ENCODE results near the gene TM2D1. TPM values are rescaled to one million over a fixed set of nuclear protein-coding genes. Genes with fewer than 3 reads are reported as not detected.
"Not testable (repeated sequence)": the region's sequence is repeated elsewhere in the genome, so short reads cannot be mapped to it uniquely, and the experiment has no call there.

TM2D1 gene
- total RNA-seq, 1 donor from 2014 or later, result 48.6 TPM

DNA sequence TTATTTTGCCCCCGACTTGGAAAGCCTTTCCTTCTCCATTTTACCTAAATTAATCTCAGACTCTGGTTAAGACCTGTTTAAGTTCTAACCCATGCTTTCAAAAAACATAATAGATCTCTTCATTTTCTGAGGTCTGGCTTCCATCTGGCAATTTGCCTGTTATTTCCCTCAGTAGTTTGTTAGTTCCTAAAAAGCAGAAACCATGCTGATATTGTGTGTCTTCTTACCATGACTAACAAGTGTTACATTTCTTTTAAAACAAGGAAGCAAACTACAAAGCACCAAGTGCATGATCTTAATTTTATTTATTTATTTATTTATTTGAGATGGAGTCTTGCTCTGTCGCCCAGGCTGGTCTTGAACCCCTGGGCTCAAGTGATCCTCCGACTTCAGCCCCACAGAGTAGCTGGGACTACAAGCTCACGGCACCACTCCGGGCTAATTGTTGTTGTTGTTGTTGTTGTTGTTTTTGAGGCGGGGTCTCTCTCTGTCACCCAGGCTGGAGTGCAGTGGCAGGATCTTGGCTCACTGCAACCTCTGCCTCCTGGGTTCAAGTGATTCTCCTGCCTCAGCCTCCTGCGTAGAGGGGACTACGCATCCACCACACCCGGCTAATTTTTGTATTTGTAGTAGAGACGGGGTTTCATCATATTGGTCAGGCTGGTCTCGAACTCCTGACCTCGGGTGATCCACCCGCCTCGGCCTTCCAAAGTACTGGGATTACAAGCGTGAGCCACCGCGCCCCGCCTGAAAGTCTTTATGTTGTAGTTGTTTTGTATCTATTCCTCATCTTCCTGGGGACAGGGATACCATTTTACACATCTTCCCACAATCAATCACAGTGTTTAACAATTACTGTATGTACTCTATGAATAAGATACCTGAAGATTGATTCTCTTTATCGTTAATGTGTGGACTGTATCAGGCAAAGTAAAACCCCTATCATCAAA, 16.1 kb upstream of the TM2D1 start:
- Histone ChIP-seq H3K4me3 (peak overlapping the region; percentile 87 to 96), H3K36me3 (no peaks in the 10 kb centered on the region), H3K4me1 (peaks cover 22% of the 10 kb centered on the region), H3K27me3 (no peaks in the 10 kb centered on the region), H3K9me3 (no peaks in the 10 kb centered on the region), H3K27ac (peak overlapping the region; percentile 97)
- peak in 1 of 2 donors; percentile 27 for DNase-seq (ENCODE audit: extremely low spot score in 2 of 2)
- intact Hi-C loops (cut with DNase I), result no loop called here
- no peak for TF ChIP-seq POLR2AphosphoS5 (IDR thresholded peaks at IDR 0.05; ENCODE audit: insufficient read depth in 1 of 2, low read depth in 1 of 2)

DNA sequence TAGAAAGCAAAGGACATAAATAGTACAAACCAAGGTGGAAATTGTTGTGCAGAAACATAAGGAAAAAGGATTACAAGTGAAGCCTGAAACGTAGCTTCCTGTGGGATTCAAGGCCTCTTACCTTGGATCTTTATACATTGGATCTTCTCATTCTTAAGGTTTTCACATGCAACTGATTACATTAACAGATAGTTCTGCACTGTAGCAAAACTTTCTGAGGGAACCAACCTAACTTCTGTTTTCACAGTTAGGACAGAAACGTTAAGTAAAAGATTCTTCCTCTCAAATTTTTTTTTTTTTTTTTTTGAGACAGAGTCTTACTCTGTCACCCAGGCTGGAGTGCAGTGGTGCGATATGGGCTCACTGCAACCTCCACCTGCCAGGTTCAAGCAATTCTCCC, 7.8 kb upstream of the TM2D1 start:
- Histone ChIP-seq H3K4me3 (no peak overlapping the region), H3K4me1 (no peaks in the 10 kb centered on the region), H3K27ac (no peak overlapping the region), H3K27me3 (no peaks in the 10 kb centered on the region), H3K36me3 (no peaks in the 10 kb centered on the region), H3K9me3 (no peaks in the 10 kb centered on the region)
- intact Hi-C loops (cut with DNase I), result no loop called here
- TF ChIP-seq POLR2AphosphoS5 (IDR thresholded peaks at IDR 0.05; ENCODE audit: insufficient read depth in 1 of 2, low read depth in 1 of 2), result no peak
- TF ChIP-seq, protein P1, sequence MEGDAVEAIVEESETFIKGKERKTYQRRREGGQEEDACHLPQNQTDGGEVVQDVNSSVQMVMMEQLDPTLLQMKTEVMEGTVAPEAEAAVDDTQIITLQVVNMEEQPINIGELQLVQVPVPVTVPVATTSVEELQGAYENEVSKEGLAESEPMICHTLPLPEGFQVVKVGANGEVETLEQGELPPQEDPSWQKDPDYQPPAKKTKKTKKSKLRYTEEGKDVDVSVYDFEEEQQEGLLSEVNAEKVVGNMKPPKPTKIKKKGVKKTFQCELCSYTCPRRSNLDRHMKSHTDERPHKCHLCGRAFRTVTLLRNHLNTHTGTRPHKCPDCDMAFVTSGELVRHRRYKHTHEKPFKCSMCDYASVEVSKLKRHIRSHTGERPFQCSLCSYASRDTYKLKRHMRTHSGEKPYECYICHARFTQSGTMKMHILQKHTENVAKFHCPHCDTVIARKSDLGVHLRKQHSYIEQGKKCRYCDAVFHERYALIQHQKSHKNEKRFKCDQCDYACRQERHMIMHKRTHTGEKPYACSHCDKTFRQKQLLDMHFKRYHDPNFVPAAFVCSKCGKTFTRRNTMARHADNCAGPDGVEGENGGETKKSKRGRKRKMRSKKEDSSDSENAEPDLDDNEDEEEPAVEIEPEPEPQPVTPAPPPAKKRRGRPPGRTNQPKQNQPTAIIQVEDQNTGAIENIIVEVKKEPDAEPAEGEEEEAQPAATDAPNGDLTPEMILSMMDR (IDR thresholded peaks at IDR 0.05), result no peak
- no peak for TF ChIP-seq POLR2A (IDR thresholded peaks at IDR 0.05)
- DNase-seq (ENCODE audit: extremely low spot score in 2 of 2), result no peak

- H3K27me3 ChIP-seq; H3K36me3 ChIP-seq; H3K9me3 ChIP-seq; H3K27ac ChIP-seq; H3K4me3 ChIP-seq; H3K4me1 ChIP-seq; intact Hi-C loops (cut with DNase I); DNase-seq (ENCODE audit: extremely low spot score in 2 of 2): not testable (repeated sequence)
Observed at GRCh38 chr1:61730679-61731078, 5.7 kb upstream of the TM2D1 start.

DNA sequence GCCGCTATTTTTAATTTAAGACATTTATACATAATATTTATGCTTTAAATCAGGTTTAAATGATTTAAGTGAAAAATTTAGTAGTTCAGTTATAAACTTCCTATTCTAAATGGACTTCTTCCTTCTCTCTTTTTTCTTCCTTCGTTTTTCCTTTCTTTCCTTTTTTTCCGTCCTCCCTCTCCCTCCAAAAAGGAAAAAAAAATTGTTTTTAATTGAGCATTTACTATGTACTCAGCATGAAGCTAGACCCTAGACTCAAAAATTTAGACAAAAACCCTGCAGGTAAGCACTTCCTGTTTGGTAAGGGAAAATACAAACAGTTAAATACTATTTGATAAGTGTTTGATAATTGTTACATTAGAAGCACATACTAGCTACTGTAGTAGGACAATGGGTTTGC, 2.6 kb upstream of the TM2D1 start:
- TF ChIP-seq, protein P1 (IDR thresholded peaks at IDR 0.05), result no peak
- TF ChIP-seq POLR2A (IDR thresholded peaks at IDR 0.05), result no peak
- no peaks in the 10 kb centered on the region for H3K27me3 ChIP-seq
- H3K4me3 ChIP-seq, result no peak overlapping the region
- no peak for DNase-seq (ENCODE audit: extremely low spot score in 2 of 2)
- intact Hi-C loops (cut with DNase I), result no loop called here
- H3K27ac ChIP-seq, result no peak overlapping the region
- peaks cover 14% of the 10 kb centered on the region for H3K4me1 ChIP-seq
- no peaks in the 10 kb centered on the region for H3K9me3 ChIP-seq
- H3K36me3 ChIP-seq, result no peaks in the 10 kb centered on the region

DNA sequence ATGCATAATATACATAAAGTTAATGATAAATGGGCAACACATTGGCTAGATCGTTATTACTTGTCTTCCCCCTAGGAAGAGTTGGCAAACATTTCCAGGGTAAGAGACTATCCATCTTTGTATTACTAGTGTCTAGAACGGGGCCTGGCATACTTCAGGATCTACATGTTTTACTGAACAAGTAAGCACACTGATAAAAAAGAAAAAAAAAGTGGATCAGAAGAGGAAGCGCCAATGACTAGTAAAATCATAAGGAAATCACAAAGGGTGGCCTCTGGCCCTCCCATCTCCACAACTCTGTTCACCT, 482 bp downstream of the TM2D1 start:
- Histone ChIP-seq H3K4me3 (peak overlapping the region; percentile 76 to 93), H3K36me3 (no peaks in the 10 kb centered on the region), H3K27me3 (no peaks in the 10 kb centered on the region), H3K9me3 (no peaks in the 10 kb centered on the region), H3K27ac (peak overlapping the region; percentile 90), H3K4me1 (peaks cover 19% of the 10 kb centered on the region)
- DNase-seq (ENCODE audit: extremely low spot score in 2 of 2), result no peak
- intact Hi-C loops (cut with DNase I), result no loop called here
- TF ChIP-seq, protein P1 (IDR thresholded peaks at IDR 0.05), result no peak
- TF ChIP-seq POLR2A (IDR thresholded peaks at IDR 0.05), result no peak
- TF ChIP-seq POLR2AphosphoS5 (IDR thresholded peaks at IDR 0.05; ENCODE audit: insufficient read depth in 1 of 2, low read depth in 1 of 2), result no peak

GRCh38 chr1:61718996-61719663, 5.8 kb downstream of the TM2D1 start:
- H3K9me3 ChIP-seq; H3K36me3 ChIP-seq; H3K4me3 ChIP-seq; intact Hi-C loops (cut with DNase I); H3K27me3 ChIP-seq; H3K27ac ChIP-seq; DNase-seq (ENCODE audit: extremely low spot score in 2 of 2): not testable (repeated sequence)
- H3K4me1 ChIP-seq, result peaks cover 15% of the 10 kb centered on the region

Data from vagina (tissue), 2 donors.